ENCODE measurements around the gene TSPAN18.

TSPAN18 gene

GRCh38 chr11:44978274-44978960, 251.7 kb downstream of the TSPAN18 start:
- no peak for DNase-seq (ENCODE audit: low spot score)

GRCh38 chr11:44978961-44979331, 252.2 kb downstream of the TSPAN18 start:
- in situ Hi-C loops (cut with MboI; ENCODE audit: low pct_unique_long_range_greater_than_20kb, low sequenced_read_pairs, unreplicated experiment), result no loop called here
- TF ChIP-seq CTCF (IDR thresholded peaks at IDR 0.05; ENCODE audit: extremely low read depth, insufficient read depth, missing control alignments), result no peak
- no peak for DNase-seq (ENCODE audit: low spot score)

More at GRCh38 chr11:44978274-44978960, 251.7 kb downstream of the TSPAN18 start:
- in situ Hi-C loops (cut with MboI; ENCODE audit: low pct_unique_long_range_greater_than_20kb, low sequenced_read_pairs, unreplicated experiment), result no loop called here
- no peak for TF ChIP-seq CTCF (IDR thresholded peaks at IDR 0.05; ENCODE audit: extremely low read depth, insufficient read depth, missing control alignments)

GRCh38 chr11:44979543-44980399, 253.0 kb downstream of the TSPAN18 start:
- no peak for TF ChIP-seq CTCF (IDR thresholded peaks at IDR 0.05; ENCODE audit: extremely low read depth, insufficient read depth, missing control alignments)
- in situ Hi-C loops (cut with MboI; ENCODE audit: low pct_unique_long_range_greater_than_20kb, low sequenced_read_pairs, unreplicated experiment), result no loop called here
- no peak for DNase-seq (ENCODE audit: low spot score)

- in situ Hi-C loops (cut with MboI; ENCODE audit: low pct_unique_long_range_greater_than_20kb, low sequenced_read_pairs, unreplicated experiment), result no loop called here
- no peak for DNase-seq (ENCODE audit: low spot score)
- TF ChIP-seq CTCF (IDR thresholded peaks at IDR 0.05; ENCODE audit: extremely low read depth, insufficient read depth, missing control alignments), result no peak
Observed at GRCh38 chr11:44980533-44981427, 254.0 kb downstream of the TSPAN18 start.

All from GM13977 (cell line).